HEK293 (cell line): Measurements from ENCODE around the gene PDGFB.

Experiments
- CTCF ChIA-PET: fragments of 350-600 bp; formaldehyde crosslinking; extraction: SDS; loops from one replicate; lab custom pipeline; 2021; ENCODE audit warnings: antibody characterized with exemption; lab: Yijun Ruan, JAX
- POLR2A ChIA-PET: fragments of 300-600 bp; formaldehyde crosslinking; extraction: SDS; loops from one replicate; lab custom pipeline; 2020; ENCODE audit warnings: antibody characterized with exemption, inconsistent platforms; lab: Yijun Ruan, JAX
- H3K27ac ChIP-seq: fragments of 200-500 bp; sonication (Bioruptor generic); 2 replicates; pipeline ENCODE4 v1.5.1; 2014; ENCODE audit warnings: low read depth, low read length, control low read depth, inconsistent platforms; ENCODE audit errors: extremely low read depth
- H3K36me3 ChIP-seq, 2 experiments: fragments of 200-500 bp in 1 of 2; sonication (Bioruptor generic) in 1 of 2; 1 replicate in 1 of 2; 2 replicates in 1 of 2; pipeline ENCODE4 v1.5.1; 2014 to 2017; ENCODE audit warnings: inconsistent platforms in 2 of 2, low read length in 2 of 2; ENCODE audit not compliant: control insufficient read depth in 2 of 2, insufficient read depth in 1 of 2
- H3K4me1 ChIP-seq: fragments of 200-500 bp; sonication (Bioruptor generic); 2 replicates; pipeline ENCODE4 v1.5.1; 2014; ENCODE audit warnings: mild to moderate bottlenecking, low read length, inconsistent platforms; ENCODE audit not compliant: control insufficient read depth, insufficient read depth
- H3K4me3 ChIP-seq: 2 replicates; pipeline ENCODE4 v1.5.1; 2011; ENCODE audit warnings: low read depth, mild to moderate bottlenecking, control low read depth, low read length, moderate library complexity
- H3K9me3 ChIP-seq: fragments of 200-500 bp; sonication (Bioruptor generic); 2 replicates; pipeline ENCODE4 v1.5.1; 2014; ENCODE audit warnings: low read depth, low read length, inconsistent platforms; ENCODE audit not compliant: control insufficient read depth, insufficient read depth
- HOXC10 ChIP-seq: sonication (generic); formaldehyde crosslinking; IDR thresholded peaks from 2 replicates; pipeline ENCODE4 v1.8.1; 2023; ENCODE audit warnings: mild to moderate bottlenecking, missing genetic modification reagents
- SP7 ChIP-seq: fragments of 450-650 bp; formaldehyde crosslinking; IDR thresholded peaks from 2 replicates; pipeline ENCODE4 v1.5.1; 2016; ENCODE audit warnings: missing biosample characterization, missing genetic modification characterization
- TRIM28 ChIP-seq: IDR thresholded peaks from 2 replicates; pipeline ENCODE4 v1.6.1; 2011; ENCODE audit warnings: low read length, control low read depth, borderline replicate concordance
- TSHZ1 ChIP-seq: fragments of 450-650 bp; formaldehyde crosslinking; IDR thresholded peaks from 2 replicates; pipeline ENCODE4 v1.5.1; 2016; ENCODE audit warnings: missing biosample characterization, missing genetic modification characterization, borderline replicate concordance
- ZBTB49 ChIP-seq: fragments of 450-650 bp; formaldehyde crosslinking; IDR thresholded peaks from 2 replicates; pipeline ENCODE4 v1.5.1; 2016; ENCODE audit warnings: missing biosample characterization, missing genetic modification characterization, low read depth
- ZEB2 ChIP-seq: fragments of 450-650 bp; formaldehyde crosslinking; IDR thresholded peaks from 2 replicates; pipeline ENCODE4 v1.5.1; 2016; ENCODE audit warnings: missing biosample characterization, missing genetic modification characterization
- ZNF133 ChIP-seq: fragments of 450-650 bp; formaldehyde crosslinking; IDR thresholded peaks from 2 replicates; pipeline ENCODE4 v1.5.1; 2016; ENCODE audit warnings: missing biosample characterization, missing genetic modification characterization
- ZNF140 ChIP-seq: fragments of 450-650 bp; formaldehyde crosslinking; IDR thresholded peaks from 2 replicates; pipeline ENCODE4 v1.5.1; 2016; ENCODE audit warnings: missing biosample characterization, missing genetic modification characterization
- ZNF221 ChIP-seq: fragments of 450-650 bp; formaldehyde crosslinking; IDR thresholded peaks from 2 replicates; pipeline ENCODE4 v1.5.1; 2017; ENCODE audit warnings: missing biosample characterization, missing genetic modification characterization, borderline replicate concordance
- ZNF239 ChIP-seq: fragments of 450-650 bp; formaldehyde crosslinking; IDR thresholded peaks from 2 replicates; pipeline ENCODE4 v1.5.1; 2016; ENCODE audit warnings: missing biosample characterization, missing genetic modification characterization
- ZNF324 ChIP-seq: fragments of 450-650 bp; formaldehyde crosslinking; IDR thresholded peaks from 2 replicates; pipeline ENCODE4 v1.5.1; 2016; ENCODE audit warnings: missing biosample characterization, missing genetic modification characterization
- ZNF350 ChIP-seq: fragments of 450-650 bp; formaldehyde crosslinking; IDR thresholded peaks from 2 replicates; pipeline ENCODE4 v1.5.0; 2017; ENCODE audit warnings: missing biosample characterization, mild to moderate bottlenecking, missing genetic modification characterization
- ZNF416 ChIP-seq: fragments of 450-650 bp; formaldehyde crosslinking; IDR thresholded peaks from 2 replicates; pipeline ENCODE4 v1.5.1; 2016; ENCODE audit warnings: missing biosample characterization, missing genetic modification characterization
- ZNF501 ChIP-seq: fragments of 450-650 bp; formaldehyde crosslinking; IDR thresholded peaks from 2 replicates; pipeline ENCODE4 v1.5.1; 2016; ENCODE audit warnings: missing biosample characterization, missing genetic modification characterization
- ZNF529 ChIP-seq: fragments of 450-650 bp; formaldehyde crosslinking; IDR thresholded peaks from 2 replicates; pipeline ENCODE4 v1.5.1; 2017; ENCODE audit warnings: missing genetic modification characterization, missing biosample characterization; ENCODE audit not compliant: insufficient replicate concordance
- ZNF555 ChIP-seq: fragments of 450-650 bp; formaldehyde crosslinking; conservative IDR thresholded peaks from 2 replicates; pipeline ENCODE4 v1.5.1; 2017; ENCODE audit warnings: missing biosample characterization, mild to moderate bottlenecking, missing genetic modification characterization, inconsistent platforms
- ZNF558 ChIP-seq: fragments of 450-650 bp; formaldehyde crosslinking; IDR thresholded peaks from 2 replicates; pipeline ENCODE4 v1.5.1; 2016; ENCODE audit warnings: missing biosample characterization, missing genetic modification characterization
- ZNF660 ChIP-seq: fragments of 450-650 bp; IDR thresholded peaks from 2 replicates; pipeline ENCODE4 v1.5.1; 2018; ENCODE audit warnings: missing biosample characterization, mild to moderate bottlenecking, missing genetic modification characterization
- ZNF677 ChIP-seq: fragments of 450-650 bp; IDR thresholded peaks from 2 replicates; pipeline ENCODE4 v1.5.0; 2018; ENCODE audit warnings: missing biosample characterization, mild to moderate bottlenecking, missing genetic modification characterization, moderate library complexity
- ZNF747 ChIP-seq: fragments of 450-650 bp; formaldehyde crosslinking; IDR thresholded peaks from 2 replicates; pipeline ENCODE4 v1.5.1; 2016; ENCODE audit warnings: missing biosample characterization, missing genetic modification characterization
- ZNF768 ChIP-seq: fragments of 450-650 bp; formaldehyde crosslinking; IDR thresholded peaks from 2 replicates; pipeline ENCODE4 v1.5.1; 2018; ENCODE audit warnings: missing biosample characterization, mild to moderate bottlenecking, missing genetic modification characterization

The PDGFB gene

GRCh38 chr22:39184586-39185577, 59.9 kb downstream of the PDGFB start:
- CTCF ChIA-PET: interaction anchor here (1.2 kb wide), 1 partner anchor 127 kb away, joined by 3 read pairs; no protein-coding TSS in a partner anchor
- TF ChIP-seq ZNF133 (tag by site-specific recombination) (no peak), ZNF768 (tag by site-specific recombination) (no peak), ZEB2 (tag by site-specific recombination) (no peak)
- H3K36me3 ChIP-seq: no peaks in the 10 kb centered on the region
- POLR2A ChIA-PET: no interaction called here
- no peak overlapping the region for H3K4me3 ChIP-seq
- H3K9me3 ChIP-seq: no peaks in the 10 kb centered on the region
- H3K27ac ChIP-seq: no peak overlapping the region
- no peaks in the 10 kb centered on the region for H3K4me1 ChIP-seq

GRCh38 chr22:39183991-39184585, 60.7 kb downstream of the PDGFB start:
- POLR2A ChIA-PET: interaction anchor here (1.4 kb wide), 1 partner anchor 134 kb away, joined by 5 read pairs; no protein-coding TSS in a partner anchor
- no peak for TF ChIP-seq ZBTB49 (tag by site-specific recombination)
- no peak for TF ChIP-seq ZNF660
- no peak for TF ChIP-seq ZNF529
- TF ChIP-seq TRIM28: no peak
- TF ChIP-seq HOXC10 (CRISPR knock-in tag): no peak
- TF ChIP-seq ZNF221 (tag by site-specific recombination): no peak
- TF ChIP-seq ZNF416 (tag by site-specific recombination): no peak
- TF ChIP-seq, all 188 proteins: peak for 0
- Histone ChIP-seq H3K27ac (no peak overlapping the region), H3K36me3 (no peaks in the 10 kb centered on the region), H3K9me3 (no peaks in the 10 kb centered on the region), H3K4me3 (no peak overlapping the region), H3K4me1 (no peaks in the 10 kb centered on the region)
- CTCF ChIA-PET: interaction anchor here (1.0 to 1.2 kb wide), 2 partner anchors 9 to 127 kb away, joined by 3 read pairs; no protein-coding TSS in a partner anchor

GRCh38 chr22:39182478-39183030, 62.2 kb downstream of the PDGFB start:
- Histone ChIP-seq H3K36me3 (no peaks in the 10 kb centered on the region), H3K4me1 (no peaks in the 10 kb centered on the region), H3K27ac (no peak overlapping the region), H3K9me3 (no peaks in the 10 kb centered on the region), H3K4me3 (no peak overlapping the region)
- POLR2A ChIA-PET: interaction anchor here (0.6 kb wide), 1 partner anchor 513 kb away, joined by 8 read pairs; no protein-coding TSS in a partner anchor
- CTCF ChIA-PET: interaction anchor here (0.5 to 0.8 kb wide), 2 partner anchors 48 to 219 kb away, joined by 3 to 6 read pairs; no protein-coding TSS in a partner anchor
- TF ChIP-seq ZNF501 (tag by site-specific recombination) (no peak), ZNF558 (tag by site-specific recombination) (no peak), ZNF239 (tag by site-specific recombination) (no peak), ZEB2 (tag by site-specific recombination) (no peak), ZNF324 (tag by site-specific recombination) (no peak), ZNF677 (tag by site-specific recombination) (no peak), ZNF350 (tag by site-specific recombination) (no peak), ZBTB49 (tag by site-specific recombination) (no peak), SP7 (no peak), ZNF747 (no peak), ZNF140 (no peak), TSHZ1 (no peak), ZNF555 (tag by site-specific recombination) (no peak)
